ENCODE data around the gene SARDH.

Gene SARDH, protein sequence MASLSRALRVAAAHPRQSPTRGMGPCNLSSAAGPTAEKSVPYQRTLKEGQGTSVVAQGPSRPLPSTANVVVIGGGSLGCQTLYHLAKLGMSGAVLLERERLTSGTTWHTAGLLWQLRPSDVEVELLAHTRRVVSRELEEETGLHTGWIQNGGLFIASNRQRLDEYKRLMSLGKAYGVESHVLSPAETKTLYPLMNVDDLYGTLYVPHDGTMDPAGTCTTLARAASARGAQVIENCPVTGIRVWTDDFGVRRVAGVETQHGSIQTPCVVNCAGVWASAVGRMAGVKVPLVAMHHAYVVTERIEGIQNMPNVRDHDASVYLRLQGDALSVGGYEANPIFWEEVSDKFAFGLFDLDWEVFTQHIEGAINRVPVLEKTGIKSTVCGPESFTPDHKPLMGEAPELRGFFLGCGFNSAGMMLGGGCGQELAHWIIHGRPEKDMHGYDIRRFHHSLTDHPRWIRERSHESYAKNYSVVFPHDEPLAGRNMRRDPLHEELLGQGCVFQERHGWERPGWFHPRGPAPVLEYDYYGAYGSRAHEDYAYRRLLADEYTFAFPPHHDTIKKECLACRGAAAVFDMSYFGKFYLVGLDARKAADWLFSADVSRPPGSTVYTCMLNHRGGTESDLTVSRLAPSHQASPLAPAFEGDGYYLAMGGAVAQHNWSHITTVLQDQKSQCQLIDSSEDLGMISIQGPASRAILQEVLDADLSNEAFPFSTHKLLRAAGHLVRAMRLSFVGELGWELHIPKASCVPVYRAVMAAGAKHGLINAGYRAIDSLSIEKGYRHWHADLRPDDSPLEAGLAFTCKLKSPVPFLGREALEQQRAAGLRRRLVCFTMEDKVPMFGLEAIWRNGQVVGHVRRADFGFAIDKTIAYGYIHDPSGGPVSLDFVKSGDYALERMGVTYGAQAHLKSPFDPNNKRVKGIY

DNA sequence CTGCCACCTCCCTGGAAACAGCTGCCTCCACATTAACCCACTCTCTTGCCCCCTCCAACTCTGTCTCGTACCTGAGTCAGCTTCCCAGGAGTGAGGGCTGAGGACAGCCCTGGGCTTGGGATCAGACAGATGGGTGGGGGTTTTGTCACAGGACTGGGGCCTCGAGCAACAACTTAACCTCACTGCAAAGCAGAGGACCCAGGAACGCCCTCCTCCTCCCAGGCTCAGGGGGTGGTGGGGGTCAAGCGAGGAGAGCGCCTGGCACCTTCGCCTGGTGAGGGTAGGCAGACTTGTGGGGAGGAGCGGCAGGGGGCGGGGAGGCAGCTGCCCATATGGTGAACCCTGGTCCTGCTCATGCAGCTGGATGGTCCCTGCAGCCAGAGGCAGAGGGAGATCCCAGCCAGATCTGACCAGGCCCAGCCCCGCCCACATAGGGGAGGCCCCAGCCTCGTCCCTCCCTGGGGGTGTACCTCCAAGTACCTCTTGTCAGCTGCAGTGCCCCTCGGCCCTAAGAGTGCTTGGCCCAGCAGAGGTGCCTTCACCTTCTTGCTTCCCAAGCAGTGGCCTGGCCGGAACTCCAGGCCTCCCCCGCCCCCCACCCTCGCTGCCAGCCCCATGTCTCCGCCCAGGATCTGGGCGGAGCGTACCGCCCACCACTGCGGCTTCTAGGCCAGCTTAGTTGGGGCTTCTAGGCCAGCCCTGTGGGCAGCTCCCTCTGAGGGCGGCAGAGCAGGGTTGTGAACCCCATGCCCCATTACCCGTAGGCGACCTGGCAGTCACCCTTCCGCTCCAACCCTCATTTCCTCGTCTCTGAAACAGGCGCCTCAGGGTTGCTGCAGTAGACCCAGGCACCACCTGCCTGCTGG is at the start of gene SARDH:
Gene SARDH (minus strand): TSS at position 579 of the 866 bp plus-strand sequence. CDS start 4,179 bp downstream, outside the sequence.
- peak; percentile 30 to 44 for DNase-seq

DNA sequence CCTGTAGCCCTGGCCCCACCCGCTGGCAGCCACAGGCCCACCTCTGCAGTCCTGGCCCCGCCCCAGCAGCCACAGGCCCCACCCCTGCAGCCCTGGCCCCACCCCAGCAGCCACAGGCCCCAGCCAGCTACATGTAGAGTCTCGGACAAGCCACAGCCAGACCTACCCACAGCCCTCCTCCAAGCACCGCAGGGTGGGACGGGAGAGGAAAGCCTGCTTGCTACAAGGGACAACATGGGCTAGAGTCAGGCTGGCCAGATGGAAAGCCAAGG is 49.5 kb upstream of the SARDH start:
- no peak for DNase-seq

DNA sequence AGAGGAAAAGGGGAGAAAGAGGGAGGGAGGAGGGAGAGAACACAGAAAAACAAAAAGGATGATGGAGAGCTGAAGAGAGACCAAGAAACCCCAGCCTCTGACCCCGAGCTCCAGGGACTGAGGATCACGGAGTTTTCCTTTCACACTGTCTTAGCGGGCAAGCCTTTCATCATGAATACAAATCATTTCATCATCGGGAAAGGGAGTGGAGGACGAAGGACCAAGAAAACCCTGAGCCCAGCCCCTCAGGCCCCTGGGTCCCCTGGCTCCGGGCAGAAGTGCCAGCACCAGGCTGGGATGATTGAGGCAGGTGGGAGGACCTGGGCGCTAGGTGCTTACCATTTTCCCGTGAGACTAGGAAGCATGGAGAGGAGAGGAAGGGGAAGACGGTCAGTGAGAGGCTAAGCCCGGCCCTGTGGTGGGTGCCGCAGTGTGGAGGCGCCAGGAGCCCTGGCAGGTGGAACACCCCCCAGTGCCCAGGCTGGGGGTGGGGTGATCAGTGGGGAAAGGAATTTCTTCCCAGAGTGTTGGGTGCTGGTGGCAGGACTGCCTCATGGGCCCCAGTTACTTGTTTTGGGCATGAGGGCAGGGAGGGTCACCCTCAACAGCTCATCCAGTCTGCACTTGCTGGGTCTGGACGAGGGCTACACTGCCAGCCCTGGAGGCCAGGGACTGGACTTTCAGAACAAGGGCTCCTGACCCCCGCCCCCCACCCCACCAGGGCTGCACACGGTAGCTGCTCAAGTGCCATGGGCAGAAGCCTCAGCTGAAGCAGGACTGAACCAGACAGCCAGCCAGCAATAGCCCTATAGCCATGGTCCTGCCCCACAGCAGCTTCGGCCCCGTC is 49.0 kb upstream of the SARDH start:
- no peak for DNase-seq

DNA sequence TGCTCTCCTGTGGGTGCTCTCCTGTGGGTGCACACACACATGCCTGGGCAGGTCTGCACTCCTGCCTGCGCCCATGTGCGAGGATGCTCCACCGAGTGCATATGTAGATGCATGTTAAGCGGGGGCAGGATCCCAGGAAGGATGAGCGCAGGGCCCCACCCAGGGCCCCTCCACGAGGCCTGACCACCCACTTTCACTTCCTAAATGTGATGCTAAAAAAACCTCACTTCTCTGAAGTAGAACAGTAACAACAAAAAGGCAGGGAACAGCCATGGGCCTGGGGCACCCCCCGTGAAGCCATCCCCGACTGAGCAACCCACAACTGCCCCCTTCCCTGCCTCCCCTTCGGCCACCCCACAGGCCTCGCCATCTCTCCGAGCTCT is 48.2 kb upstream of the SARDH start:
- DNase-seq: no peak

DNA sequence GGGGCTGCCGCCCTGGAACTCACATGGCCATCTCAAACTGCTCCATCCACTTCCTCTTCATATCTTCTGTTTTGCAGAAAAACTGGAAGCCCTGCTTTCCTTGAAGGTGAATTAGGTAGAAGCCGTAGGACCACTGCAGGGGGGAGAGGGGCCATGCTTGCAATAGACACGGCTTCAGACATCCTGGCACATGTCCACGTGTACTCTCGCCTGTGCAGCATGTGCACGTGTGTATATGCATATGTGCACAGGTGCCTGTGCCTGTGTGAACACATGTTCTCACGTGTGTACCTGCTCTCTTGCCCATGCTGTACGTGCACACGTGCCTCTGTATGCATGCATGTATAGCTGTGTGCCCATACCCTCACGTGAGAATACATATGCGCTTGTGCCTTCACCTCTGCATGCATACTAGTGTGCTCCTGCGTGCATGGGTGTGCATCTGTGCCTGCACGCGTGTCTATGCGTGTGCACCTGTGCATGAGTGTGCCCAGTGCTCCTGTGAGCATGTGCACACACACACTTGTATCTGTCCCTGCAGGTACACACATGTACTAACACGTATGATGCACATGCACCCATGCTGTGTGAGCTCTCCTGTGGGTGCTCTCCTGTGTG is 47.7 kb upstream of the SARDH start:
- DNase-seq: no peak

DNA sequence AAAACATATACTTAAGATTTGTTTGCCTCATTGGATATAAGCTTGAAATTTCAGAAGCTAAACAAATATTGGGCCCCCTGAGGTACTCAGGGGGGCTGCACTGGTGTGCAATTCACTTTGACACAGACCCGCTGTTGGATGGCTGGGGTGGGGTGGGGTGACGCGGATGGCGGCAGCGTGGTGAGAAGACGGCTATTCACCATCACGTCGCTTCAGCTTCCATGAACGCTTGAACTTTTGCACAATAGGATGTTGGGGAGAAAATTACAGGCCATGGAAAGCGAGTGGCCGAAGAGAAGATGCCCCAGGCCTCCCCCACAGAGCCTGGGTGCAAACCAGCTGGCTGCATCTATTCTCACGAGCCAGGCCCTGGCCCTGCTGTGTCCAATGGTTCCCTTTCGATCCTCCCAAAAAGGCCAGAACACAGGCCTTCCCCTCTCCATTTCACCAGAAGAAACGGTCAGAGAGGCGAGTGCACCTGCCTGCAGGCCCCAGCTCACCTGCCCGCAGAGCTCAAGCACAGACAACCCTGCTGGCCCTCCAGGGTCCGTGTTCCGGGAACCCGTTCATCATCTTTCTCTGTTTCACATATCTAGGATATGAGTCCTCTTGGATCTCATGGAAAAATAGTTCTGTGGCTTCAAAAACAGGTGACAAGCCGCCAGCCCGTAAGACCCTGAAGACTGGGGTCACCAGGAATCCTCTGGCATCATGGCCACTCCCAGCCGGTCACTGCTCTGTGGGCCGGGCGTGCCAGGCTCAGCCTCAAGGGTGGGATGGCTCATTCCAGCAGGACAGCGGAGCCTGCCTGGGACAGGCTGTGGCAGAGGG is 46.8 kb upstream of the SARDH start:
- DNase-seq: no peak

DNA sequence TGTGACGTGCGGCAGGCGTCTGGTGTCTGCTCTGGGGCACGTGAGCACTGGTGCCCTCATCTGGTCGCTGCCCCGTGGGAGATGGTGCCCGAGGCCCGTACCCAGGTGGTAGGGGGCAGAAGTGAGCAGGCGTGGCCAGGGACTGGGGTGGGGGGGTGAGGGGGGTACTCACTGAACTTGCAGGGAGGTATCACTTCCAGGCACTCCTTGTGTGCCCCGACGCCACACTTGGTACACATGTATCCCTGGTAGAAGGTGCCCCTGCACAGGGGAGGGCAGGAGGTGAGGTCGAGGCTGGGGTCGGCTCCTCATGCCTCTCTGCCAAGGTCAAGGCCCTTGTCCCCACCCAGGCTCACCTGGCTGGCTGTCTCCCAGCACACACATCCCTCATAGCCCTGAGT is 45.2 kb upstream of the SARDH start:
- DNase-seq: no peak

DNA sequence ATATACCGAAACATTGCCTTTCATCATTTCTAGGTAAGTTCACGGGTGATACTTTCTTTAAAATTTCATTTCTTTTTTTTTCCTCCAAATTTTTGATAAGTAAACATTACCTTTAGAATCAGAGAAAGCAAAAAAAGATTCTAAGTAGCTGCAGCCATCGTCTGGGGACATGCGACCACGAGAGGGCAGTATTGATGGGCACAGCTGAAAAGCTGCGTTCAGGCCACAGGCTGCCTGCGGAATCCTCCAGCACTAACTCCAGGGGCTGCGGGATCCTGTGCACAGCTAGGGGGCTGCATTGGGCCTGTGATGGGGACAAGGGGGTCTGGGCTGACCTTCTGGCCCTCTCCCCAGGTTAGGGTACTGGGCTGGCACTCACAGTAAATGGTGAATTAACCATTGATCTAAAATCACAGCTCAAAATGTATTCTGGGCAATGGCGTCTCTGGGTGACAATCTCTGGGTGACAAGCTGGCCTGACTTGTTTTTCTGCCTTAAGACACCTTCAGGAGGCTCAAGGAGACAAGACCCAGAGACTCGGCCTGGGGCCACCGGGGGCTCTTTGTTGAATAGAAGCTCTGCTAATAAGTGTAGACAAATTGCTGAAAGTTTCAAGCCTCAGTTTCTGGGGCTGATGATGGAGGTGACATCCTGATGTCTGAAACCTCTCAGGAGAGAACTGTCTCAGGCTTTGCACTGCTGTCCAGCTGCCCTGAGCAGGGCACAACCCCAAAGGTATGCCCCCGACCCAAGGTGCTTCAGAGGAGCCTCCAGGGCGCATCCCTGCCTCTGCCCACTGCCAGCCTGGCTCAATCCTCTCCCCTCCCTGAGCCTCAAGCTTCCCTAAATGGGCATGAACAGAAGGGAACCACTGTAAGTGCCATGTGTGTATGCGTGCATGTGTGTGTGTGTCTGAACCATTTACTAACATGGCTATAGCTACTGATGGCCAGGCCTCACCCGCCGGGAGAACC is 44.3 kb upstream of the SARDH start:
- DNase-seq: peak; percentile 51 to 63

DNA sequence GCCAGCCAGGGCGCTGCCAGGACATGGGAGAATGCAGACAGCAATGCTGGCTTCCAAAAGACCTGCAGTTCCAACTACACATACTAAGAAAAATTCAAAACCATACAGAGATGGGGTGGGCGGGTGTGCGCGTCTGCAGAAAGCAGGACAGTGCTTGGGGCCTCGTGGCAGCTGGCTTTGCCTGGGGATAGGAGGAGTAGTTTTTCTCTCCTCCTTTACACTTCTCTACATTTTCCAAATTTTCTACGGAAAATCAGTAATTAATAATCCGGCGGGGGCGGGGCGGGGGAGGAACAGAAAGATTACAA is 43.6 kb upstream of the SARDH start:
- DNase-seq: no peak

DNA sequence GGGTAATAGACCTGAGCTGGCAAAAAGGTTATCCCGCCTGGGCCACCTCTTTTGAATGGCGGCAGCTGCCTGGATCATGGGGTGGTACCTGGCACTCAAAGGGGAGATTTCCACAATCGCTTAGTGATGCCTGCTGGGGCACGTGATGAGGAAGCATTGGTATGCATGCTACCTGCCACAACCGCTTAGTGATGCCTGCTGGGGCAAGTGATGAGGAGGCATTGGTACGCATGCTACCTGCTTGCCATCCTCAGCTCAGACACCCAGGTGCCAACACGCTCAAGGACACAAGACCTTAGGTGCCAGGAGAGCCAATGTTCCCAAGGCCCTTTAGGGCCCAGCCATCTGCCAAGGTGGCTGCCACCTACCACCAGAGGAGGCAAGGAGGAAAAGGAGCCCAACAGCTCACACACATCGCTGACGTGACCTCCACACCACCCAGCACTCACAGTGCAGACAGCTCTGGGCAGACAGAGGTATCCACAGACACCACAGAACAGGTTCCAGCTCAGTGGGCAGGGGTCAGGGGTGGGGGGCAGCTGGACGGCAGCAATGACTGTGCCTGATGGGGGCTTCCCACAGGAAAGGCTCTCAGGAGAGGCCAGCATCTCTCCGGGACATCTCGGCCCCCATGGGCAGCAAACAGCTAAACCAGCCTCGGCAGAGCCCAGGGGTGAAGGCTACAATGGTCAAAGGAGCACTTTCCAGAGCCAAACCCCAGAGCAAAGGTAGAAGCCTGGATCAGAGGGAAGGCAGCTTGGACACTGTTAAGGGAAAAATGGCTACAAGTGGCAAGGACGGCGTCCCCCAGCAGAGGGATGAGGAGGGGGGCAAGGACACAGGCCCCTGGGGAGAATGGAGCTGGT is 43.0 kb upstream of the SARDH start:
- no peak for DNase-seq

DNA sequence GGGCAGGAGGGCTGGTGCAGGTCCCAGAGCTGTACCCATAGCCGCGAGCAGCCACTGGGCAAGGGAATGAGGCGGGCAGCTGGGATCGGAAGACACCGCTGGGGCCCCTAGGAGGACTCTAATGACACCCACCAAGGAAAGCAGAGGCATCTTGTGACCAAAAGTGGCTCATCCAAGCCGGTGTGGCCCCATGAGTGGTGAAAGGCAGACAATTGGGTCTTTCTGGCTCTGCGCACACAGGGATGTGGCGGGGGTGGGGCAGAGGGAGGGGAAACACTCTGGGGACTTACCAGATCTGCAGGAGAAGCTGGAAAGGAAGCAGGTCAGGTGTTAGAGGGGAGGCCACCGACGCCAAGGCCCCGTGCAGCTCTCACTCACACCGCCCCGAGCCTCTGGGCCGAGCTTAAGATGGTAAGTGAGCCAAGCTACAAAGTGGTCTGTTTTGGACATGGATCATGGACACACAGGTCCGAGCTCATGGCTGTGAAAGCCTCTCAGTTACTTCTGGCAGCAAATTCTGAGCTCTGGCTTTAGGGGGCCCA is 42.3 kb upstream of the SARDH start:
- DNase-seq: no peak

DNA sequence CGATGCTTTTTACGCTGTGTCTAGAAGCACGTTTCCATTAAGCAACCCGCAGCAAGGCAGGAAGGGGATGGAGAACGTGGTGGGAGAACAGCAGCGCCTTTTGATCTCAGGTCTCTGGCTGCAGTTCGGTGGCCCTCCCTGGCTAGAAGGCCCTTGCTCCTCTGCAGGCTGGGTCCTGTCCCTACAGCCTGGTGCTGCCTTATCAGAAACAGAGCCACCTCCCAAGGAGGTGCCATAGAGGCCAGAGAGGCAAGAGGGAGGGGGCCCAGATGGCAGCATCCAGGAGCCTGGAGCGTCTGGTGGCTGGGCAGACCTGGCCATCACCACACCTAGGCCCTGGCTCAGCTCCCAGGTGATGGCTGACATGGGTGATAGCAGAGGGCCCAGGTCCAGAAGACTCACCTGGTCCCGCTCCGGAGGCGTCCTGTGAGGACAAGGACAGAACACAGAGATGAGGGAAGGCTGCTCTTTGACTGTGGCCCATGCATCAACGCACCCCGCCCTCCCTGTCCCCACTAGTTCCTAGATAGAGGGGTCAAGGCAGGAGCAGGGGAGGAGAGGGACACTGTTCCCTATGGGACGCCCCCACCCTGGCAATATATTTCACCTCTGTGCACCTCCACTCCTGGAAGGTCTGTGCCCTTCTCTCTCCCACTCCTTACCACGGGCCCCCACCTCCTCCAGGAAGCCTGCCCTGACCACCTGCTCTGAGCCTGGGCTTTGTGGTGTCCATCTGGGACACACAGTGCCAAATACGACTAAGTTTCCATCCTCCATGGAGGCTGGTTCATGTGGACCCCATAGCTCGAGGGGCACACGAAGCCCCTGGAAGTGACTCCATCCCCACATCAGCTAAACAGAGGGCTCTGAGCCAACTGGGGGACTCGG is 41.6 kb upstream of the SARDH start:
- DNase-seq: no peak

DNA sequence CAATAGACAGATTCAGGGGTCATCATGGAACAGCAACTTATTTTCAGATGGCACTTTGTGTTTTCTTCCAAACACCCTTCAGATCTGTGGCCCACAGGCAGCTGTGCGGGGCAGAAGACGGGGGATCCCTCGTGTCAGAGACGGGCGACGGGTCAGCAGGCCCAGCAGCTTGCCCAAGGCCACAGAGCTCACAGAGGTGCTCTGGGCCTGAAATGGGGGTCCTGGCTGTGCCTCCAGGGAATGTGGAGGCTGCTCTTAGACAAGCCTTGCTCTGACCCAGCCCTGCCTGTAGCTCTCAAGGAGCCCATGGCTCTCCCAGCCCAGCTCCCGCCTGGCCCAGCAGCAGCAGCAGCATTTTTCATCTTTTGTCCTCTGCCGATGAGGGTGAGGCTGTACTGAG is 40.9 kb upstream of the SARDH start:
- no peak for DNase-seq

DNA sequence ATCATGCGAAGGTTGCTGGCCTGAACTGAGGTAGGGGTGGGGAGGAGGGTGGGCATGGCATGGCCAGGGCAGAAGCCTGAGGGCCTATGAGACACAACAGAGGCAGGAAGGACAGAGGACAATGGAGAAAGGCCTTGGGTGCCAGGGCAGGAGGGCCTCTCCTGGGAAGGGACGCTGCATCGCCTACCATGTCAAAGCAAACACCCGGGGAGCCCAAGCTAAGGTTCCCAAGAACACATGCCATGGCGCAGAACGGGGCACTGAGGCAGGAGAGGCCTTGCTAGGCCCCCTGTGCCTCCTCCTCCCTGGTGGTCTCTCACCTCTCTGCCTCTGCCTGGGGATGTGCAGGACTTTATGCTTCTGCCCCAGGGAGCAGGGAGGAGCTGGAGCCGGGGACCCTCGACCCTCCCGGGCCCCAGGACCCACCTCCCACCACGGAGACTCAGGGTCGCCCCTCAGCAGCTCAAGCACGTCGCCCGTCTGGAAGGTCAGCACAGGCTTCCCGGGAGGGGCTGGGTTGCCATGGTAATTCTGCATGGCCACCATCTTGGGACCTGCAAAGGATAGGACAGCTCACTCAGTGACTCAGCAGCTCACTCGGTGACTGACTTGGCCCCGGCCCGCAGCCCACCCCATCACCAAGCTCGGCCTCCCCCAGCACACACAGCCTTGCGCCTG is 40.3 kb upstream of the SARDH start:
- DNase-seq: no peak

DNA sequence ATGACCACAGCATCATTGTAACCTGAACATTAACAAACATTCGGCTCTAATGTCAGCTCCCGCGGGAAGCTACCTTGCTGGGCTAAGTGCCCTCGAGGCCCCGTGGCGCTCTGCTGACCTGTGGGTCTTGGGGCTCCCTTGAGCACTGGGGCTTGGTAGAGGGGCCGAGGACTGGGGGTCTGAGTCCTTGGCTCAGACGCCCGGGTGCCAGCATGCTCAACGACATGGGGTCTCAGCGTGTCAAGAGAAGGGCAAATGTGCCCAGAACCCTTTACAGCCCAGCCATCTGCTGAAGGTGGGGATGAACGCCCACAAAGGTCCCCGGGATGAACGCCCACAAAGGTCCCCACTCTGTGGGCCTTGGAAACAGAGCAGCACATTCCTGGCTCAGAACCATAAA is 39.7 kb upstream of the SARDH start:
- no peak for DNase-seq

DNA sequence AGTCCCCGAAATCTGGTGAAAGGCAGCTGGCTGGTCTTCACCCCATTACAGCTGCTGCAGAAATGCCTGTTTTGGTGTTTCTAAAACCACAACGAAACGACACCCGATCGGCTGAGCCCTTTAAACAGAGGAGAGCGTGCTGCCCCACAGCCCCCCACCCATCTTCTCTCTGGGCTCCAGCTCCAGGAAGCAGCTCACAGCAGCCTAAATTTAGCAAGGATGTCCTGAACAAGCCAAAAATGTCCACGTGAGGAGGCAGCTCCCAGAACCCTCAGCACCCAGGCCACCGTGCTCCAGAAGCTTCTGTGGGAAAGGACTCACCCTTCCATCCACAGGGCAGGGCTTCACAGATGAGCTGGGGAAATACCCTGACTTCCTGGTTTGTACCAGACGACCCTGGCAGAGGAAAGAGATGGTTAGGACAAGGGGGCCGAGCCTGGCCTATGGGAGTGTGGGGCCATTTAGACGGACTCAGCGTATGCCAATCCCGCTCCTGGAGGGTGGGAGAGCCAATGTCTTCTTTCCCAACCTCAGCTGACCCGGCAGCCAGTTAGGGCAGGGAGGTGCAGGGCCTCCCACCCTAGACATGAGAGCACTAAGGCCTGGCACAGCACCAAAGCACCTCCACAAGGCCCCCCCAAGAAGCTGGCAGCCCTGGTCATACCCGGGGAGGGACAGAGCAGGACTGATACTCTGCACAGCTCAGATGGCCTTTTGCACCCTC is 39.1 kb upstream of the SARDH start:
- DNase-seq: no peak

All from stimulated activated CD4-positive, alpha-beta T cell treated with anti-CD3 and anti-CD28 coated beads, Interleukin-4, amount 100 ng/mL, for 4 hours (primary cell).